IMR-90 (cell line): ENCODE results near the gene HCFC1. TPM values are rescaled to one million over a fixed set of nuclear protein-coding genes. Genes with fewer than 3 reads are reported as not detected.
A peak's percentile ranks its signal among the peaks of the same experiment; 100 is the strongest.

Source experiments
- ATAC-seq: fragments of 200-7000 bp; cut with Tn5 transposase; 2 replicates; pipeline ENCODE4 v1.9.1; 2020; ENCODE audit warnings: low read depth, mild to moderate bottlenecking, moderate library complexity
- BruUV-seq: library from RNA; stranded (reverse); fragments of 400-500 nt; replicated peaks from 2 replicates; lab custom pipeline; 2021; lab: Mats Ljungman, UMichigan
- CTCF ChIA-PET: fragments of 300-600 bp; formaldehyde crosslinking; extraction: SDS; loops from one replicate; lab custom pipeline; 2021; ENCODE audit warnings: antibody characterized with exemption; lab: Yijun Ruan, JAX
- POLR2A ChIA-PET: fragments of 300-600 bp; sonication (Branson Sonifier 250); formaldehyde crosslinking; loops from one replicate; lab custom pipeline; 2022; ENCODE audit warnings: antibody characterized with exemption; ENCODE audit not compliant: unreplicated experiment; lab: Charles Lee
- DNase-seq: peaks from one replicate; pipeline ENCODE4 v3.0.0; 2013
- H2AFZ ChIP-seq: replicated peaks from 2 replicates; pipeline ENCODE3; 2013; ENCODE audit warnings: low read length, mild to moderate bottlenecking; ENCODE audit not compliant: poor library complexity
- H2AK5ac ChIP-seq: 2 replicates; pipeline ENCODE4 v1.6.1; 2013; ENCODE audit warnings: low read depth, low read length, inconsistent platforms
- H2AK9ac ChIP-seq: replicated peaks from 2 replicates; pipeline ENCODE3; 2013; ENCODE audit warnings: mild to moderate bottlenecking, low read depth, low read length, moderate library complexity; ENCODE audit not compliant: poor library complexity
- H2BK120ac ChIP-seq: 2 replicates; pipeline ENCODE4 v1.6.1; 2013; ENCODE audit warnings: low read depth, low read length, inconsistent platforms
- H2BK15ac ChIP-seq: 3 replicates; pipeline ENCODE4 v1.6.1; 2013; ENCODE audit warnings: low read depth, low read length, inconsistent platforms
- H2BK20ac ChIP-seq: 2 replicates; pipeline ENCODE4 v1.6.1; 2013; ENCODE audit warnings: low read depth, mild to moderate bottlenecking, inconsistent platforms, low read length, moderate library complexity
- H2BK5ac ChIP-seq: 2 replicates; pipeline ENCODE4 v1.6.1; 2013; ENCODE audit warnings: mild to moderate bottlenecking, low read depth, low read length, inconsistent platforms; ENCODE audit not compliant: poor library complexity, severe bottlenecking
- H3K14ac ChIP-seq: replicated peaks from 2 replicates; pipeline ENCODE4 v1.6.1; 2013; ENCODE audit warnings: low read depth, low read length, inconsistent platforms
- H3K18ac ChIP-seq: 2 replicates; pipeline ENCODE4 v1.6.1; 2013; ENCODE audit warnings: low read depth, low read length, control low read depth
- H3K23ac ChIP-seq: 2 replicates; pipeline ENCODE4 v1.6.1; 2013; ENCODE audit warnings: low read depth, low read length, inconsistent platforms
- H3K27ac ChIP-seq: 2 replicates; pipeline ENCODE4 v1.5.1; 2013; ENCODE audit warnings: mild to moderate bottlenecking, control low read depth, low read length; ENCODE audit not compliant: insufficient read depth
- H3K27me3 ChIP-seq: 2 replicates; pipeline ENCODE4 v1.6.1; 2013; ENCODE audit warnings: low read length; ENCODE audit not compliant: control insufficient read depth, insufficient read depth
- H3K36me3 ChIP-seq: 2 replicates; pipeline ENCODE4 v1.6.1; 2013; ENCODE audit warnings: low read length, mixed read lengths; ENCODE audit not compliant: control insufficient read depth, insufficient read depth
- H3K4ac ChIP-seq: 2 replicates; pipeline ENCODE4 v1.6.1; 2013; ENCODE audit warnings: low read depth, low read length, inconsistent platforms
- H3K4me1 ChIP-seq: 2 replicates; pipeline ENCODE4 v1.6.1; 2013; ENCODE audit warnings: low read length, mixed read lengths; ENCODE audit not compliant: control insufficient read depth, insufficient read depth
- H3K4me2 ChIP-seq: 2 replicates; pipeline ENCODE4 v1.6.1; 2013; ENCODE audit warnings: low read depth, mild to moderate bottlenecking, control low read depth, low read length, moderate library complexity
- H3K4me3 ChIP-seq: 2 replicates; pipeline ENCODE4 v1.5.1; 2013; ENCODE audit warnings: low read depth, mild to moderate bottlenecking, control low read depth, low read length, moderate library complexity; ENCODE audit not compliant: insufficient read depth
- H3K56ac ChIP-seq: 2 replicates; pipeline ENCODE4 v1.6.1; 2013; ENCODE audit warnings: low read length, inconsistent platforms; ENCODE audit not compliant: insufficient read depth; ENCODE audit errors: extremely low read depth
- H3K79me1 ChIP-seq, 2 experiments: 2 replicates each; pipeline ENCODE4 v1.6.1; 2013; ENCODE audit warnings: low read length in 2 of 2, inconsistent platforms in 1 of 2, low read depth in 1 of 2
- H3K9ac ChIP-seq: 2 replicates; pipeline ENCODE4 v1.6.1; 2013; ENCODE audit warnings: low read depth, low read length, control low read depth
- H3K9me1 ChIP-seq: 2 replicates; pipeline ENCODE4 v1.6.1; 2013; ENCODE audit warnings: low read length, inconsistent platforms; ENCODE audit not compliant: insufficient read depth
- H3K9me3 ChIP-seq: 2 replicates; pipeline ENCODE4 v1.6.1; 2013; ENCODE audit warnings: low read length; ENCODE audit not compliant: control insufficient read depth, insufficient read depth
- H4K20me1 ChIP-seq: 2 replicates; pipeline ENCODE4 v1.6.1; 2013; ENCODE audit warnings: low read length, inconsistent platforms; ENCODE audit not compliant: insufficient read depth
- H4K5ac ChIP-seq: 2 replicates; pipeline ENCODE4 v1.6.1; 2013; ENCODE audit warnings: mild to moderate bottlenecking, low read depth, low read length, control low read depth
- H4K8ac ChIP-seq, 2 experiments: 2 replicates each; pipeline ENCODE4 v1.6.1; 2013; ENCODE audit warnings: low read depth in 2 of 2, low read length in 2 of 2, control low read depth in 1 of 2, inconsistent platforms in 1 of 2
- H4K91ac ChIP-seq: 2 replicates; pipeline ENCODE4 v1.6.1; 2013; ENCODE audit warnings: low read depth, low read length, inconsistent platforms; ENCODE audit not compliant: insufficient read depth
- CEBPB ChIP-seq: IDR thresholded peaks from 2 replicates; pipeline ENCODE4 v1.6.1; 2012; ENCODE audit warnings: low read depth, low read length, improper control_type of control experiment
- CHD1 ChIP-seq: IDR thresholded peaks from 2 replicates; pipeline ENCODE4 v1.6.1; 2012; ENCODE audit warnings: low read depth, low read length, improper control_type of control experiment
- FOS ChIP-seq: fragments of 150-350 bp; IDR thresholded peaks from 2 replicates; pipeline ENCODE4 v1.6.1; 2016; ENCODE audit warnings: low read depth, low read length
- MAZ ChIP-seq: IDR thresholded peaks from 2 replicates; pipeline ENCODE4 v1.6.1; 2012; ENCODE audit warnings: low read depth, mild to moderate bottlenecking, low read length, improper control_type of control experiment, moderate library complexity, borderline replicate concordance
- MXI1 ChIP-seq: IDR thresholded peaks from 2 replicates; pipeline ENCODE4 v1.6.1; 2012; ENCODE audit warnings: low read depth, mild to moderate bottlenecking, low read length, moderate library complexity, borderline replicate concordance
- NFE2L2 ChIP-seq: fragments of 150-350 bp; IDR thresholded peaks from 2 replicates; pipeline ENCODE4 v1.6.1; 2016; ENCODE audit warnings: low read depth, mild to moderate bottlenecking, low read length
- POLR2A ChIP-seq: IDR thresholded peaks from 2 replicates; pipeline ENCODE4 v1.6.1; 2012; ENCODE audit warnings: mild to moderate bottlenecking, low read depth, low read length
- RAD21 ChIP-seq: IDR thresholded peaks from 2 replicates; pipeline ENCODE4 v1.6.1; 2012; ENCODE audit warnings: low read length, improper control_type of control experiment
- RCOR1 ChIP-seq: IDR thresholded peaks from 2 replicates; pipeline ENCODE4 v1.6.1; 2012; ENCODE audit warnings: mild to moderate bottlenecking, low read length, improper control_type of control experiment; ENCODE audit not compliant: insufficient replicate concordance
- RFX5 ChIP-seq: IDR thresholded peaks from 2 replicates; pipeline ENCODE4 v1.8.0; 2012; ENCODE audit warnings: low read depth, mild to moderate bottlenecking, low read length, moderate library complexity
- SMC3 ChIP-seq: fragments of 150-350 bp; IDR thresholded peaks from 2 replicates; pipeline ENCODE4 v1.6.1; 2016; ENCODE audit warnings: low read depth, mild to moderate bottlenecking, antibody characterized with exemption, low read length, moderate library complexity
- WGBS, 2 experiments: methylation state at CpG; one replicate each; pipeline versions ENCODE4 v1.1.5 to v1.1.7; 2013; ENCODE audit warnings: missing lambda C conversion rate in 2 of 2; ENCODE audit not compliant: insufficient read length in 1 of 2; ENCODE audit errors: extremely low coverage in 2 of 2; 5-methylcytosine and 5-hydroxymethylcytosine counted together
- dilution Hi-C: fragments of 300-500 bp; cut with HindIII; formaldehyde crosslinking; loops from one replicate; pipeline ENCODE4 v1.14.3; 2018; ENCODE audit warnings: low sequenced_read_pairs; ENCODE audit not compliant: unreplicated experiment
- in situ Hi-C: fragments of 300-500 bp; cut with MboI; formaldehyde crosslinking; loops from 3 replicates; pipeline ENCODE4 v1.14.3; 2019; ENCODE audit warnings: low sequenced_read_pairs, inconsistent platforms, mixed read lengths
- intact Hi-C: fragments of 100-400 bp; cut with micrococcal nuclease; formaldehyde crosslinking; loops from 2 replicates; pipeline ENCODE4 v1.10.0; 2022
- polyA plus RNA-seq, 3 experiments: library from polyadenylated mRNA; depleted of rRNA; stranded (reverse); fragments of >200 nt; gene quantifications; 2 replicates each; pipeline ENCODE4 v1.2.3, GENCODE V29; 2012; ENCODE audit warnings: low replicate concordance in 1 of 3
- total RNA-seq: library from RNA; depleted of rRNA; stranded (reverse); fragments of >200 nt; gene quantifications from 2 replicates; pipeline ENCODE4 v1.2.3, GENCODE V29; 2012
- TF ChIP-seq, protein P1 (sequence below): conservative IDR thresholded peaks from 2 replicates; pipeline ENCODE4 v1.5.1; 2012; ENCODE audit warnings: mild to moderate bottlenecking, low read depth, low read length, improper control_type of control experiment
- TF ChIP-seq, protein P2 (sequence below): fragments of 150-350 bp; IDR thresholded peaks from 2 replicates; pipeline ENCODE4 v1.6.1; 2017; ENCODE audit warnings: mild to moderate bottlenecking, antibody characterized with exemption, low read length, low read depth

Gene HCFC1
- total and polyA plus RNA-seq, 2 of the 4 experiments (the other 2 are of a cell fraction) = 3.2 to 17.6 TPM

DNA sequence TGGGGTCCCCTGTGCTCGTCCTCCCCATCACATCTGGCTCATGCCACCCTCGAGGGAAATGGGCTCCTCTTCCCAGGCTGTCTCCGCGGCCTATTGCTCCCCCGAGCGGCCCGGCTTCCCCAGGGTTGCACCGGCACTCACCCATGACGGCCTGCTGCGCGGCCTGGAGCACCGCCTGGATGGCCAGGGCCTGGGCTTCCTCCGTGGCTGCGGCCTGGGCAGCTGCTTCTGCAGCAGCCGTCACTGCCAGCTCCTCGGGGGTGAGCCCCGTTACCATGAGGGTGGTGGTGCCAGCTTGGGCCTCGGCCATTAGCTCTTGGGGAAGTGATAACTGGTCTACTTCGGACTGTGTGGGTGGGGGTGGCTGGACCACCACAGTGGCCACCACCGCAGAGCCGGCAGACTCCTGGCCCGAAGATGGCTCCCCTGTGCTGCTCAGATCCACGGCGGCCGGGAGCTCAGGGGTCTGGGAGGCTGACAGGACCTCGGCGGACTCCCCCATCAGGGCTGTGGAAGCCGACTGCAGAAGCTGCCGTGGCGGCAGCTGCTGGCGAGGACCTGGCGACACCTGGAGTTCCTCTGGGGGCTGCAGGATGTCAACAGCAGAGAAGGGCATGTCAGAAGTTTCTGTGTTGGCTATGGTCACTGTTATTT lies 19.1 kb downstream of the HCFC1 start (continued):
- no peak for TF ChIP-seq RAD21

DNA sequence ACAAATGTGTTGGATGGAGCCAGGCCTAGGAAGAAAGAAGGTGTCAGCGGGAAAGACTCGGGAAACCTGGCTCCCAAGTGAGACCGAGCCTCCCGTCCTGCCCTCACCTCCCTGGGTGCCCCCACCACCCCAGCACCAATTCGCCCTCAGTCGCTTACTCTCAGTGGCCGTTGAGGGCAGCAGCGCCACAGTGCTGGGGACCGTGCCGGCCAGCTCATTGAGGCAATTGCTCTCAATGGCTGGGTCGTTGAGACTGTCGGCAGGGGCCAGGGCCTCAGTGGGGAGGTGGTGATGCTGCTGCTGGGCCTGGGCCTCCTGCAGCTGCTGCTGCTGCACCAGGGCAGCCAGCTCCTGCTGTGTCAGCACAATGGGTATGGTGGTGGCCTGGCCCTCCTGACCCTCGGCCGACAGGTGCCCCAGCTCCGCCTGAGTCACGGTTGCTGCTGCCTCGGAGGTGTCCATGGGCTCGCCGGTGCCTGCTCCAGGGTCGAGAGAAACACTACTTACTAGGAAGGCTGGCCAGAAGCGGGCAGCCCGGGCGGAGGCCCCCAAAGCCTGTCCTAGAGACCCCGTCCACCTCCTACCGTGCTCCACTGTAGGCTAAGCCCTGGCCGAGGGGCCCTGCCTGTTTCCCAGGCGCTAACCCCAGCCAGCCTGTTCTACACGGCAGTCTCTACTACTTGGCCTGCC lies 19.8 kb downstream of the HCFC1 start:
- CTCF ChIA-PET = no interaction called here
- ATAC-seq (no peak), DNase-seq (no peak)
- no peak overlapping the region for H2BK120ac ChIP-seq
- H3K4me1 ChIP-seq = peaks cover 4% of the 10 kb centered on the region
- dilution Hi-C loops (no loop called here), intact Hi-C loops (no loop called here), in situ Hi-C loops (no loop called here)
- no peak overlapping the region for H4K8ac ChIP-seq
- no peak overlapping the region for H3K9ac ChIP-seq
- BruUV-seq = TSS peak; percentile 3
- H3K9me1 ChIP-seq = no peaks in the 10 kb centered on the region
- H2AK9ac ChIP-seq = no peak overlapping the region
- no peak overlapping the region for H3K18ac ChIP-seq
- no peaks in the 10 kb centered on the region for H4K20me1 ChIP-seq
- no peak overlapping the region for H2BK20ac ChIP-seq
- no peaks in the 10 kb centered on the region for H3K9me3 ChIP-seq
- no peak overlapping the region for H2BK5ac ChIP-seq
- H3K79me1 ChIP-seq = peaks cover 0 to 6% of the 10 kb centered on the region in 2 experiments; a peak in 1 of 4 replicates
- WGBS, 2 experiments = 80% methylated on average over 1 of the region's 28 CpGs; no CpG with 5 or more reads in 1 of the 2 experiments
- H4K5ac ChIP-seq = no peak overlapping the region
- H3K4ac ChIP-seq = no peak overlapping the region
- TF ChIP-seq, protein P1, sequence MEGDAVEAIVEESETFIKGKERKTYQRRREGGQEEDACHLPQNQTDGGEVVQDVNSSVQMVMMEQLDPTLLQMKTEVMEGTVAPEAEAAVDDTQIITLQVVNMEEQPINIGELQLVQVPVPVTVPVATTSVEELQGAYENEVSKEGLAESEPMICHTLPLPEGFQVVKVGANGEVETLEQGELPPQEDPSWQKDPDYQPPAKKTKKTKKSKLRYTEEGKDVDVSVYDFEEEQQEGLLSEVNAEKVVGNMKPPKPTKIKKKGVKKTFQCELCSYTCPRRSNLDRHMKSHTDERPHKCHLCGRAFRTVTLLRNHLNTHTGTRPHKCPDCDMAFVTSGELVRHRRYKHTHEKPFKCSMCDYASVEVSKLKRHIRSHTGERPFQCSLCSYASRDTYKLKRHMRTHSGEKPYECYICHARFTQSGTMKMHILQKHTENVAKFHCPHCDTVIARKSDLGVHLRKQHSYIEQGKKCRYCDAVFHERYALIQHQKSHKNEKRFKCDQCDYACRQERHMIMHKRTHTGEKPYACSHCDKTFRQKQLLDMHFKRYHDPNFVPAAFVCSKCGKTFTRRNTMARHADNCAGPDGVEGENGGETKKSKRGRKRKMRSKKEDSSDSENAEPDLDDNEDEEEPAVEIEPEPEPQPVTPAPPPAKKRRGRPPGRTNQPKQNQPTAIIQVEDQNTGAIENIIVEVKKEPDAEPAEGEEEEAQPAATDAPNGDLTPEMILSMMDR = no peak
- TF ChIP-seq RAD21 = no peak
- TF ChIP-seq RCOR1 = no peak
- TF ChIP-seq RFX5 = no peak
- TF ChIP-seq FOS = no peak
- TF ChIP-seq MAZ = no peak
- TF ChIP-seq POLR2A = no peak
- TF ChIP-seq MXI1 = no peak
- no peak for TF ChIP-seq NFE2L2
- TF ChIP-seq CEBPB = no peak
- TF ChIP-seq SMC3 = no peak
- TF ChIP-seq CHD1 = no peak
- TF ChIP-seq, protein P2, sequence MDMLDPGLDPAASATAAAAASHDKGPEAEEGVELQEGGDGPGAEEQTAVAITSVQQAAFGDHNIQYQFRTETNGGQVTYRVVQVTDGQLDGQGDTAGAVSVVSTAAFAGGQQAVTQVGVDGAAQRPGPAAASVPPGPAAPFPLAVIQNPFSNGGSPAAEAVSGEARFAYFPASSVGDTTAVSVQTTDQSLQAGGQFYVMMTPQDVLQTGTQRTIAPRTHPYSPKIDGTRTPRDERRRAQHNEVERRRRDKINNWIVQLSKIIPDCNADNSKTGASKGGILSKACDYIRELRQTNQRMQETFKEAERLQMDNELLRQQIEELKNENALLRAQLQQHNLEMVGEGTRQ = no peak
- peaks cover 59% of the 10 kb centered on the region for H3K36me3 ChIP-seq
- POLR2A ChIA-PET = no interaction called here
- no peak overlapping the region for H3K56ac ChIP-seq
- no peak overlapping the region for H3K4me3 ChIP-seq
- no peak overlapping the region for H3K4me2 ChIP-seq
- H3K27me3 ChIP-seq = no peaks in the 10 kb centered on the region
- H4K91ac ChIP-seq = no peak overlapping the region
- no peak overlapping the region for H2AFZ ChIP-seq
- H3K27ac ChIP-seq = no peak overlapping the region
- H2BK15ac ChIP-seq = no peak overlapping the region
- no peak overlapping the region for H2AK5ac ChIP-seq
- H3K23ac ChIP-seq = no peak overlapping the region
- no peak overlapping the region for H3K14ac ChIP-seq
